HepG2 (cell line): ENCODE data around the gene NUDT15. TPM values are rescaled to one million over a fixed set of nuclear protein-coding genes. Genes with fewer than 3 reads are reported as not detected.
"Not testable (repeated sequence)": the region's sequence is repeated elsewhere in the genome, so short reads cannot be mapped to it uniquely, and the experiment has no call there.

Experiments used
- ATAC-seq: fragments of 200-7000 bp; cut with Tn5 transposase; 3 replicates; pipeline ENCODE4 v1.9.1; 2020; ENCODE audit warnings: mild to moderate bottlenecking, moderate library complexity
- BruUV-seq: library from RNA; stranded (reverse); fragments of 400-500 nt; replicated peaks from 2 replicates; lab custom pipeline; 2021; lab: Mats Ljungman, UMichigan
- CTCF ChIA-PET: fragments of 300-600 bp; formaldehyde crosslinking; extraction: SDS; loops from one replicate; lab custom pipeline; 2021; ENCODE audit warnings: low total read pairs, inconsistent platforms, low intra/inter-chr PET ratio; lab: Yijun Ruan, JAX
- POLR2A ChIA-PET: fragments of 350-600 bp; sonication (Branson Sonifier 250); formaldehyde crosslinking; loops from one replicate; lab custom pipeline; 2020; ENCODE audit warnings: antibody characterized with exemption, inconsistent platforms; lab: Yijun Ruan, JAX
- DNase-seq: peaks from one replicate; pipeline ENCODE4 v3.0.0-alpha.2; 2015; ENCODE audit warnings: low spot score
- FAIRE-seq: peaks from 3 replicates; lab custom pipeline; 2011; peaks lifted over from hg19 to GRCh38; lab: Jason Lieb, UNC
- H2AFZ ChIP-seq: one replicate; pipeline ENCODE4 v1.6.1; 2011; ENCODE audit warnings: low read length, inconsistent platforms
- H3K27ac ChIP-seq: fragments of 300-600 bp; 3 replicates; pipeline ENCODE4 v1.8.0; 2011; ENCODE audit warnings: mixed run types, mild to moderate bottlenecking, mixed read lengths, low read length, inconsistent platforms; ENCODE audit not compliant: insufficient read depth; ENCODE audit errors: extremely low read length
- H3K27me3 ChIP-seq, 2 experiments: fragments of 200-600 bp in 1 of 2; 2 replicates in 1 of 2; 3 replicates in 1 of 2; pipeline versions ENCODE4 v1.6.0 to v1.8.0; 2011; ENCODE audit warnings: low read length in 2 of 2, mild to moderate bottlenecking in 2 of 2, moderate library complexity in 2 of 2, inconsistent platforms in 1 of 2; ENCODE audit not compliant: insufficient read depth in 2 of 2, control insufficient read depth in 1 of 2
- H3K36me3 ChIP-seq, 2 experiments: fragments of 200-600 bp in 1 of 2; replicated peaks in 1 of 2; 2 replicates in 1 of 2; 3 replicates in 1 of 2; pipeline versions ENCODE4 v1.5.1 to v1.8.0; 2011; ENCODE audit warnings: low read length in 2 of 2, inconsistent platforms in 1 of 2; ENCODE audit not compliant: insufficient read depth in 2 of 2, control insufficient read depth in 1 of 2
- H3K4me1 ChIP-seq: 2 replicates; pipeline ENCODE4 v1.5.1; 2012; ENCODE audit warnings: low read length, inconsistent platforms; ENCODE audit not compliant: insufficient read depth
- H3K4me2 ChIP-seq: 2 replicates; pipeline ENCODE4 v1.6.0; 2011; ENCODE audit warnings: low read depth, low read length, inconsistent platforms
- H3K4me3 ChIP-seq, 3 experiments: fragments of 200-600 bp in 1 of 3; sonication (generic), shearing (Covaris generic) in 1 of 3; replicated peaks in 1 of 3; 2 replicates each; pipeline ENCODE4 v1.5.1; 2011 to 2016; ENCODE audit warnings: low read length in 3 of 3, inconsistent platforms in 2 of 3, low read depth in 2 of 3, mild to moderate bottlenecking in 2 of 3, control low read depth in 1 of 3, mixed read lengths in 1 of 3; ENCODE audit not compliant: insufficient read depth in 1 of 3
- H3K79me2 ChIP-seq: one replicate; pipeline ENCODE4 v1.6.1; 2011; ENCODE audit warnings: low read length, inconsistent platforms; ENCODE audit not compliant: insufficient read depth
- H3K9ac ChIP-seq: 2 replicates; pipeline ENCODE4 v1.6.0; 2011; ENCODE audit warnings: mild to moderate bottlenecking, low read depth, low read length, inconsistent platforms; ENCODE audit not compliant: insufficient read depth
- H3K9me3 ChIP-seq: 2 replicates; pipeline ENCODE4 v1.5.1; 2012; ENCODE audit warnings: mild to moderate bottlenecking, low read length
- H4K20me1 ChIP-seq: 2 replicates; pipeline ENCODE4 v1.6.0; 2011; ENCODE audit warnings: inconsistent platforms, mild to moderate bottlenecking, low read length, moderate library complexity; ENCODE audit not compliant: insufficient read depth
- FOXP1 ChIP-seq, 2 experiments: fragments of 450-650 bp in 1 of 2; IDR thresholded peaks; 2 replicates each; pipeline ENCODE4 v1.6.1; 2017 to 2018; ENCODE audit warnings: antibody characterized with exemption in 1 of 2
- MEIS2 ChIP-seq: sonication (generic); formaldehyde crosslinking; IDR thresholded peaks from 2 replicates; pipeline ENCODE4 v1.9.0; 2021; ENCODE audit warnings: mild to moderate bottlenecking, missing genetic modification reagents
- NFYB ChIP-seq: sonication (generic); formaldehyde crosslinking; IDR thresholded peaks from 2 replicates; pipeline ENCODE4 v1.4.0; 2020; ENCODE audit warnings: missing genetic modification reagents
- PHF20 ChIP-seq: sonication (generic); formaldehyde crosslinking; IDR thresholded peaks from 2 replicates; pipeline ENCODE4 v1.5.0; 2020; ENCODE audit warnings: mild to moderate bottlenecking, missing genetic modification reagents
- RBM22 ChIP-seq: fragments of 200-400 bp; formaldehyde crosslinking; optimal IDR thresholded peaks from 2 replicates; pipeline ENCODE3; 2017; ENCODE audit warnings: mild to moderate bottlenecking, low read length, moderate library complexity
- TP53 ChIP-seq: sonication (generic); formaldehyde crosslinking; conservative IDR thresholded peaks from 2 replicates; pipeline ENCODE4 v1.4.0; 2020; ENCODE audit warnings: missing genetic modification reagents
- ZMYM4 ChIP-seq: sonication (generic); formaldehyde crosslinking; IDR thresholded peaks from 2 replicates; pipeline ENCODE4 v1.8.1; 2023; ENCODE audit warnings: mild to moderate bottlenecking, missing genetic modification reagents
- ZNF180 ChIP-seq: sonication (generic); formaldehyde crosslinking; IDR thresholded peaks from 2 replicates; pipeline ENCODE4 v1.4.0; 2020; ENCODE audit warnings: low read depth, missing genetic modification reagents, borderline replicate concordance
- ZNF432 ChIP-seq: sonication (generic); formaldehyde crosslinking; IDR thresholded peaks from 2 replicates; pipeline ENCODE4 v1.5.0; 2020; ENCODE audit warnings: missing genetic modification reagents, mild to moderate bottlenecking, borderline replicate concordance
- ZNF484 ChIP-seq: sonication (generic); formaldehyde crosslinking; IDR thresholded peaks from 2 replicates; pipeline ENCODE4 v1.5.1; 2020; ENCODE audit warnings: mild to moderate bottlenecking, low read depth, missing genetic modification reagents, borderline replicate concordance
- WGBS: methylation state at CpG from one replicate; pipeline ENCODE4 v1.1.6; 2017; ENCODE audit warnings: low lambda C conversion rate; 5-methylcytosine and 5-hydroxymethylcytosine counted together
- in situ Hi-C: cut with HindIII; loops from 2 replicates; pipeline ENCODE4 v1.10.0; 2017; ENCODE audit warnings: low pct_unique_long_range_greater_than_20kb; ENCODE audit not compliant: extremely low pct_ligation_motif_present
- intact Hi-C: fragments of 100-400 bp; cut with micrococcal nuclease; formaldehyde crosslinking; loops from one replicate; pipeline ENCODE4 v1.10.0; 2022; ENCODE audit not compliant: unreplicated experiment
- polyA plus RNA-seq, 8 experiments: library from polyadenylated mRNA; depleted of rRNA in 3 of 8; stranded (reverse) in 7 of 8; unstranded in 1 of 8; fragments of >200 nt; fragmentation: Illumina TruSeq in 4 of 8; extraction: Trizol in 4 of 8; gene quantifications; 2 replicates each; pipeline versions ENCODE4 v1.2.1 to v1.2.3, GENCODE V29; 2011 to 2016; ENCODE audit warnings: low read depth in 4 of 8, missing spikeins in 1 of 8, mixed read lengths in 1 of 8; ENCODE audit not compliant: insufficient read depth in 1 of 8
- total RNA-seq, 5 experiments: library from RNA; depleted of rRNA; stranded (reverse); fragments of >200 nt; fragmentation: Illumina TruSeq; extraction: Trizol; gene quantifications; 2 replicates each; pipeline ENCODE4 v1.2.3, GENCODE V29; 2016; ENCODE audit warnings: low read depth in 1 of 5

The NUDT15 gene
- total and polyA plus RNA-seq, 2 of the 13 experiments (the other 11 are each of a cell fraction or from before 2014, with no cell fraction given): 21.3 to 47.3 TPM

DNA sequence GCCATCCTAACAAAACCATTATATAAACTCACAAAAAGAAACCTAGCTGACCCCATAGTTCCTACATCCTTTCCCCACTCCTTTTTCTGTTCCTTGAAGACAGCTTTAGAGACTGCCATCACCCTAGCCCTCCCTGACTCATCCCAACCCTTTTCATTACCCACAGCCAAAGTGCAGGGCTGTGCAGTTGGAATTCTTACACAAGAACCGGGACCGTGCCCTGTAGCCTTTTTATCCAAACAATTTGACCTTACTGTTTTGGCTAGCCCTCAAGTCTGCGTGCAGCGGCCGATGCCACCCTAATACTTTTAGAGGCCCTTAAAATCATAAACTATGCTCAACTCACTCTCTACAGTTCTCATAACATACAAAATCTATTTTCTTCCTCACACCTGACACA, 22.4 kb downstream of the NUDT15 start:
- H3K79me2 ChIP-seq, DNase-seq, POLR2A ChIA-PET, H4K20me1 ChIP-seq, ATAC-seq, in situ Hi-C loops, H3K9ac ChIP-seq, intact Hi-C loops, H2AFZ ChIP-seq, H3K4me2 ChIP-seq, FAIRE-seq, BruUV-seq, H3K27me3 ChIP-seq, H3K27ac ChIP-seq, H3K36me3 ChIP-seq, H3K4me1 ChIP-seq, H3K9me3 ChIP-seq, H3K4me3 ChIP-seq, CTCF ChIA-PET: not testable (repeated sequence)
- 58% methylated on average over 5 of the region's 5 CpGs for WGBS

GRCh38 chr13:48066310-48066989, 28.9 kb downstream of the NUDT15 start:
- intact Hi-C loops: no loop called here
- FAIRE-seq (no peak), ATAC-seq (peak; percentile 72), DNase-seq (peak; percentile 47)
- Histone ChIP-seq H3K36me3 (peaks cover 8 to 34% of the 10 kb centered on the region in 2 experiments), H3K4me2 (no peak overlapping the region), H3K27me3 (no peaks in the 10 kb centered on the region), H4K20me1 (no peaks in the 10 kb centered on the region), H3K9ac (no peak overlapping the region), H3K9me3 (peaks cover 6% of the 10 kb centered on the region), H3K27ac (peak overlapping the region; percentile 65), H3K4me3 (no peak overlapping the region), H3K4me1 (peaks cover 15% of the 10 kb centered on the region), H3K79me2 (no peaks in the 10 kb centered on the region), H2AFZ (no peak overlapping the region)
- BruUV-seq: no TSS peak
- WGBS: 100% methylated on average over 3 of the region's 3 CpGs
- peak; percentile 36; the same call in 1 of the 2 replicates for TF ChIP-seq ZMYM4 (CRISPR knock-in tag)
- peak; percentile 56 for TF ChIP-seq RBM22
- TF ChIP-seq ZNF484: no peak
- TF ChIP-seq ZNF180 (CRISPR knock-in tag): no peak
- TF ChIP-seq NFYB (CRISPR knock-in tag): no peak
- no peak for TF ChIP-seq PHF20 (CRISPR knock-in tag)
- no peak for TF ChIP-seq FOXP1 (IDR thresholded peaks at IDR 0.05)
- no peak for TF ChIP-seq FOXP1 (CRISPR knock-in tag; IDR thresholded peaks at IDR 0.05)
- TF ChIP-seq MEIS2: no peak
- peak; percentile 99 for TF ChIP-seq TP53 (CRISPR knock-in tag)
- TF ChIP-seq ZNF432 (CRISPR knock-in tag): peak; percentile 96
- ChIA-PET CTCF (no interaction called here), POLR2A (interaction anchor here (1.0 kb wide), 1 partner anchor 28 kb away, joined by 3 read pairs; no protein-coding TSS in a partner anchor)
- in situ Hi-C loops: no loop called here
